ENCODE data around the gene ARHGAP27. TPM values are rescaled to one million over a fixed set of nuclear protein-coding genes. Genes with fewer than 3 reads are reported as not detected.

Gene ARHGAP27
- polyA plus RNA-seq, 3 donors: 47.2 to 315 (median 55.0) TPM

DNA sequence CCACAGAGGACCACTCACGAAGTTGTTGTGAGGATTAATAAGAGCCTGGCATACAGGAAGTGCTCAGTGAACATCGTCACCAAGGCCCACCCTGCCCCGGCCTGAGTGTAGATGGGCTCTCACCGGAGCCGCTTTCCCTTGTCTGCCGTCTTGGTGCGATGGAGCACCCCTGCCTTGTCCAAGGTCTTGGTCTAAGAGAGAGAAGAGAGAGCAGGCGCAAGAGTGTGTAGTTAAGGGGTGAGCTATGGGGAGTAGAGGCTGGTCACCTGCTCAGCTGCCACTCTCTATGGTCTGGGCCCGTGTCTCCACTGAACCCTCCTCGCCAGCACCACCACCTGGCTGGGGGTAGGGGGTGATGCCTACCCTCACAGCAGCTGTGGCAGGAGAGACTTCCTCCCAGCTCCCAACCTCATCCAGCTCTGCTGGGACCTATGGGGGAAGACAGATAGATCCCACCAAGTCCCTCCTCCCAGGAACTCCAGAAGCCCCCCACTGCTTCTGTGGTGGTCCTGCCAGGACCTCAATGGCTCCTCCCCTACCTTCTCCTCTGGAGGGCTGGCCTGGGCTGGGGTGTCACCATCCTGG lies 28.7 kb downstream of the ARHGAP27 start:
- Histone ChIP-seq H3K4me2 (replicated peaks; ENCODE audit: extremely low read depth, low read length, poor library complexity, severe bottlenecking) (no peak overlapping the region), H3K9ac (ENCODE audit: insufficient read depth, low read length, poor library complexity, severe bottlenecking) (no peak overlapping the region), H2AFZ (ENCODE audit: insufficient read depth, low read depth, low read length, poor library complexity, severe bottlenecking) (no peak overlapping the region), H3K4me3 (replicated peaks in 1 of 3; ENCODE audit: low read depth in 2 of 3, low read length in 3 of 3) (no peak overlapping the region), H4K20me1 (ENCODE audit: insufficient read depth, low read length) (peaks cover 100% of the 10 kb centered on the region), H3K36me3 (replicated peaks in 1 of 2; ENCODE audit: control insufficient read depth in 1 of 2, insufficient read depth in 2 of 2, low read length in 2 of 2) (peaks cover 70 to 71% of the 10 kb centered on the region in 2 donors), H3K79me2 (ENCODE audit: insufficient read depth, low read length) (peaks cover 83% of the 10 kb centered on the region), H3K4me1 (ENCODE audit: control insufficient read depth in 1 of 2, insufficient read depth in 2 of 2, low read length in 2 of 2) (peaks cover 35 to 36% of the 10 kb centered on the region in 2 donors), H3K27me3 (ENCODE audit: control insufficient read depth in 2 of 2, insufficient read depth in 2 of 2, low read length in 2 of 2) (no peaks in the 10 kb centered on the region), H3K27ac (ENCODE audit: low read depth in 1 of 2, low read length in 2 of 2) (peak overlapping the region in 1 of 2 donors; percentile 53), H3K9me3 (replicated peaks in 1 of 2; ENCODE audit: control insufficient read depth in 1 of 2, insufficient read depth in 1 of 2, low read length in 2 of 2) (no peaks in the 10 kb centered on the region)
- intact Hi-C loops (cut with micrococcal nuclease): no loop called here
- TF ChIP-seq, protein P1, sequence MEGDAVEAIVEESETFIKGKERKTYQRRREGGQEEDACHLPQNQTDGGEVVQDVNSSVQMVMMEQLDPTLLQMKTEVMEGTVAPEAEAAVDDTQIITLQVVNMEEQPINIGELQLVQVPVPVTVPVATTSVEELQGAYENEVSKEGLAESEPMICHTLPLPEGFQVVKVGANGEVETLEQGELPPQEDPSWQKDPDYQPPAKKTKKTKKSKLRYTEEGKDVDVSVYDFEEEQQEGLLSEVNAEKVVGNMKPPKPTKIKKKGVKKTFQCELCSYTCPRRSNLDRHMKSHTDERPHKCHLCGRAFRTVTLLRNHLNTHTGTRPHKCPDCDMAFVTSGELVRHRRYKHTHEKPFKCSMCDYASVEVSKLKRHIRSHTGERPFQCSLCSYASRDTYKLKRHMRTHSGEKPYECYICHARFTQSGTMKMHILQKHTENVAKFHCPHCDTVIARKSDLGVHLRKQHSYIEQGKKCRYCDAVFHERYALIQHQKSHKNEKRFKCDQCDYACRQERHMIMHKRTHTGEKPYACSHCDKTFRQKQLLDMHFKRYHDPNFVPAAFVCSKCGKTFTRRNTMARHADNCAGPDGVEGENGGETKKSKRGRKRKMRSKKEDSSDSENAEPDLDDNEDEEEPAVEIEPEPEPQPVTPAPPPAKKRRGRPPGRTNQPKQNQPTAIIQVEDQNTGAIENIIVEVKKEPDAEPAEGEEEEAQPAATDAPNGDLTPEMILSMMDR (IDR thresholded peaks at IDR 0.05): no peak
- Mint-ChIP-seq H3K4me3 (no peak overlapping the region), H3K9me3 (no peaks in the 10 kb centered on the region), H3K27ac (peak overlapping the region in 3 of 7 donors; percentile 8 to 82 (median 68)), H3K36me3 (peaks cover 71 to 90% of the 10 kb centered on the region in 2 donors), H3K27me3 (ENCODE audit: low read depth in 3 of 3) (no peaks in the 10 kb centered on the region), H3K4me1 (peaks cover 33% of the 10 kb centered on the region)
- 98% methylated on average over 8 of the region's 10 CpGs for WGBS (ENCODE audit: insufficient coverage)
- DNase-seq: no peak

DNA sequence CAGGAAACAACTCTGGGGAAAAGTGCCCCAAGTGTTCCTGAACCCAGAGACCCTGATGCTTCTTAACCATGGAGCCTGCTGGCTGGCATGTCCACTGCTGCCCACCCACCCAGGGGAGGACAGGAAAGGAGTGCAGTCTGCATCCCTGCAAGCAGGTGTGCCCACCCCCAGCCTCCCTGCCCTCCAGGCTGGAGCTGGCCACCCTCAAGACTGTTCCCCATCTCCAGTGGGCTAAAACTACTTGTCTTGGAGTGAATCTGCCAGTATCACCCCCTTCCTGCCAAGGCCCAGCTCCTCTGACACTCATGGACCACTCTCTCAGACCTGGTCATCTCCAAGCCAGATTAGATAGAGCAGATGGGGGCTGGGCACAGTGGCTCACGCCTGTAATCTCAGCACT lies 29.8 kb downstream of the ARHGAP27 start:
- H3K9ac ChIP-seq (ENCODE audit: insufficient read depth, low read length, poor library complexity, severe bottlenecking): no peak overlapping the region
- Mint-ChIP-seq H3K9me3 (no peaks in the 10 kb centered on the region), H3K27ac (peak overlapping the region in 3 of 7 donors; percentile 14 to 70 (median 68)), H3K4me1 (peaks cover 25% of the 10 kb centered on the region), H3K4me3 (no peak overlapping the region), H3K27me3 (ENCODE audit: low read depth in 3 of 3) (no peaks in the 10 kb centered on the region), H3K36me3 (peaks cover 78 to 92% of the 10 kb centered on the region in 2 donors)
- intact Hi-C loops (cut with micrococcal nuclease): no loop called here
- H3K36me3 ChIP-seq (replicated peaks in 1 of 2; ENCODE audit: control insufficient read depth in 1 of 2, insufficient read depth in 2 of 2, low read length in 2 of 2): peaks cover 81 to 82% of the 10 kb centered on the region in 2 donors
- DNase-seq: no peak
- H3K4me1 ChIP-seq (ENCODE audit: control insufficient read depth in 1 of 2, insufficient read depth in 2 of 2, low read length in 2 of 2): peaks cover 24 to 25% of the 10 kb centered on the region in 2 donors
- H3K27me3 ChIP-seq (ENCODE audit: control insufficient read depth in 2 of 2, insufficient read depth in 2 of 2, low read length in 2 of 2): no peaks in the 10 kb centered on the region
- H3K79me2 ChIP-seq (ENCODE audit: insufficient read depth, low read length): peaks cover 74% of the 10 kb centered on the region
- TF ChIP-seq, protein P1 (IDR thresholded peaks at IDR 0.05): no peak
- no peaks in the 10 kb centered on the region for H3K9me3 ChIP-seq (replicated peaks in 1 of 2; ENCODE audit: control insufficient read depth in 1 of 2, insufficient read depth in 1 of 2, low read length in 2 of 2)
- 100% methylated on average over 1 of the region's 1 CpG for WGBS (ENCODE audit: insufficient coverage)
- peaks cover 100% of the 10 kb centered on the region for H4K20me1 ChIP-seq (ENCODE audit: insufficient read depth, low read length)
- H2AFZ ChIP-seq (ENCODE audit: insufficient read depth, low read depth, low read length, poor library complexity, severe bottlenecking): no peak overlapping the region
- no peak overlapping the region for H3K4me3 ChIP-seq (replicated peaks in 1 of 3; ENCODE audit: low read depth in 2 of 3, low read length in 3 of 3)
- H3K27ac ChIP-seq (ENCODE audit: low read depth in 1 of 2, low read length in 2 of 2): peak overlapping the region in 1 of 2 donors; percentile 41
- no peak overlapping the region for H3K4me2 ChIP-seq (replicated peaks; ENCODE audit: extremely low read depth, low read length, poor library complexity, severe bottlenecking)
